Measurements from ENCODE around the gene ZAP70.
"Not testable (repeated sequence)": the region's sequence is repeated elsewhere in the genome, so short reads cannot be mapped to it uniquely, and the experiment has no call there.

The ZAP70 gene

GRCh38 chr2:97699765-97700444 is 13.5 kb upstream of the ZAP70 start:
- peak; percentile 65 for DNase-seq

- DNase-seq: no peak
These were observed 12.2 kb upstream of the ZAP70 start for GRCh38 chr2:97701186-97701585.

GRCh38 chr2:97701851-97702465 is 11.4 kb upstream of the ZAP70 start:
- DNase-seq: peak; percentile 44

- no peak for DNase-seq
These were observed 10.5 kb upstream of the ZAP70 start for GRCh38 chr2:97702731-97703470.

GRCh38 chr2:97703741-97704140 is 9.6 kb upstream of the ZAP70 start:
- DNase-seq: no peak

GRCh38 chr2:97704989-97705388 is 8.4 kb upstream of the ZAP70 start:
- no peak for DNase-seq

- no peak for DNase-seq
These were observed 7.3 kb upstream of the ZAP70 start for GRCh38 chr2:97706112-97706511.

GRCh38 chr2:97706708-97707345 is 6.5 kb upstream of the ZAP70 start:
- DNase-seq: no peak

- peak; percentile 44 for DNase-seq
These were observed 5.9 kb upstream of the ZAP70 start for GRCh38 chr2:97707362-97708047.

- no peak for DNase-seq
These were observed 5.4 kb upstream of the ZAP70 start for GRCh38 chr2:97708048-97708380.

GRCh38 chr2:97708608-97709007 is 4.8 kb upstream of the ZAP70 start:
- DNase-seq: no peak

- no peak for DNase-seq
These were observed 2.0 kb upstream of the ZAP70 start for GRCh38 chr2:97711394-97711711.

- not testable (repeated sequence) for DNase-seq
These were observed 1.2 kb upstream of the ZAP70 start for GRCh38 chr2:97712175-97712574.

- peak; percentile 66 for DNase-seq
These were observed 582 bp upstream of the ZAP70 start for GRCh38 chr2:97712693-97713295.

GRCh38 chr2:97714084-97714949 is 941 bp downstream of the ZAP70 start:
- no peak for DNase-seq

- DNase-seq: no peak
These were observed 1.7 kb downstream of the ZAP70 start for GRCh38 chr2:97714950-97715652.

- no peak for DNase-seq
These were observed 2.7 kb downstream of the ZAP70 start for GRCh38 chr2:97715951-97716694.

- DNase-seq: no peak
These were observed 3.6 kb downstream of the ZAP70 start for GRCh38 chr2:97716695-97717612.

GRCh38 chr2:97717613-97717995 is 4.2 kb downstream of the ZAP70 start:
- DNase-seq: no peak

Data from activated CD8-positive, alpha-beta memory T cell treated with anti-CD3 and anti-CD28 coated beads, Interleukin-2, amount 50 U/mL, for 48 hours (primary cell).